NCI-H69 (cell line): Measurements from ENCODE around the gene AP4M1.

Experiments used
- DNase-seq: peaks from one replicate; lab custom pipeline; 2025; lab: John Stamatoyannopoulos, UW

AP4M1 gene

DNA sequence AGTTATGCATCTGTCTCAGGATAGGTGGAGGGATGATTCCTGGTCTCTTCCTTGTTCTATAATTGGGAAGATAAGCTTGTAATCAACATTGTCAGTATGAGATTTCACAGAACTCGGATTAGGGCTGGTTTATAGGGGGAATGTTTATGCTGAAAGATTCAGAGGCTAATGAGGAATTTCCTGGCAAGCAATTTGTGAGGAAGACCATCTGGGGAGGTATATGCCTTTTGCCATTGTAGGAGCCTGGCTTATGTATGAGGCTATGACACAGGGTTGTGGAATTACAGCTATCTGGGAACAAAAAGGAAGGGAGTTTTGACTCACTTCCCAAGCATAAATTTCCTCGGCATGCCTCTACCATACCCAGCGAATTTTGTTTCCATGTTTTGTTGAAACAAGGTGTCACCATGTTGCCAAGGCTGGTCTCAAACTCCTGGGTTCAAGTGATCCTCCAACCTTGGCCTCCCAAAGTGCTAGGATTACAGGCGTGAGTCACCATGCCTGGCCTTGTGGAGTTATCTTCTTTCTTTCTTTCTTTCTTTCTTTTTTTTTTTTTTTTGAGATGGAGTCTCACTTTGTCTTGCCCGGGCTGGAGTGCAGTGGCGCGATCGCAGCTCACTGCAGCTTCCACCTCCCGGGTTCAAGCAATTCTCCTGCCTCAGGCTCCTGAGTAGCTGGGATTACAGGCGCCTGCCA, 14.2 kb upstream of the AP4M1 start:
- DNase-seq: no peak

DNA sequence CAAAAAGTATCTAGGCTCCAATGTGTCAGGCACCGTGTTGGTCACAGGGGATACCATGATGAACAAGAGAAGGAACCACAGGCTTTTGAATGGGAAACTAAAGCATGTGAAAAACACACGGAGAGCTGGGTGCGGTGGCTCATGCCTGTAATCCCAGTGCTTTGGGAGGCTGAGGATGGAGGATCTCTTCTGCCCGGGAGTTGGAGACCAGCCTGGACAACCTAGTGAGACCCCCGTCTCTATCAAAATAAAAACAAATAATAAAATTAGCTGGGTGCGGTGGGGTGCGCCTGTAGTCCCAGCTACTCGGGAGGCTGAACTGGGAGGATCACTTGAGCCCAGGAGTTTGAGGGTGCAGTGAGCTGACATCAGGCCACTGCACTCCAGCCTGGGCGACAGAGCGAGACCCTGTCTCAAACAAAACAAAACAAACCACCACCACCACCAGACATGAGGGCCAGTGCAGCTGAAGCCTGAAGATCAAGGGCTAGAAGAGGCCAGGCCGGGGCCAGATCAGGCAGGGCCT, 13.3 kb upstream of the AP4M1 start:
- no peak for DNase-seq

DNA sequence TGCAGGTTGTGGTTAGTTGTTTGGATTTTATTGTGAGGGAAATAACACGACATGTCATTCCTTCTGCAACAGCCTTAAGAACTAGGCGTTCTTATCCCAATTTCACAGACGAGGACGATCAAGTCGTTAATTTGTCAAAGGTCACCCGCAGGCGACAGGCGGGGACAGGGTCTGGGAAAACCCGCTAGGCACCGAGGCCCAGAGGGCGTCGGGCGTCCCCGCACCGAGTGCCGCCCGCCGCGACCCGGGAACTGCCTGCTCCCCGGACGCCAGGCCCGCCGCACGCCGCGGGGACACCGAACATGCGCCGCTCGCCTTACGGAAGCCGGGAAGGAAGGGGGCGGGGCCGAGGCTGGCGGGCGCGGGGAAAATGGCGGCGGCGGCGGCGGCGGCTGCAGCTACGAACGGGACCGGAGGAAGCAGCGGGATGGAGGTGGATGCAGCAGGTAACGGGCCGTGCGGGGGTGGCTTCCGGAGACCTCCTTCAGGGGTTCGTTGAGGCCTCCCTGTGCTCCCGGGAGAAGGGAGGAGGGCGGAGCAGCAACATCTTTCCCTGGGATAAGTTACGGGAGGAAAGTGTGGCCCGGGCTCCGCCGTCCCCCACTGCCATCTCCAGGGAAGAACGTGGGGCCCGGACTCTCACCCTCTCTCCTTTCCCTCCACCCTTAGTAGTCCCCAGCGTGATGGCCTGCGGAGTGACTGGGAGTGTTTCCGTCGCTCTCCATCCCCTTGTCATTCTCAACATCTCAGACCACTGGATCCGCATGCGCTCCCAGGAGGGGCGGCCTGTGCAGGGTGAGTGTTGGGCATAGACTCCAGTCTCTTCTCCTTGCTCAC, 12.6 kb upstream of the AP4M1 start, which contains the start of gene COPS6:
TSS of gene COPS6 (plus strand) at position 349 of the 837 bp plus-strand sequence. CDS start at position 371, 22 bp downstream.
- DNase-seq: peak; percentile 92

DNA sequence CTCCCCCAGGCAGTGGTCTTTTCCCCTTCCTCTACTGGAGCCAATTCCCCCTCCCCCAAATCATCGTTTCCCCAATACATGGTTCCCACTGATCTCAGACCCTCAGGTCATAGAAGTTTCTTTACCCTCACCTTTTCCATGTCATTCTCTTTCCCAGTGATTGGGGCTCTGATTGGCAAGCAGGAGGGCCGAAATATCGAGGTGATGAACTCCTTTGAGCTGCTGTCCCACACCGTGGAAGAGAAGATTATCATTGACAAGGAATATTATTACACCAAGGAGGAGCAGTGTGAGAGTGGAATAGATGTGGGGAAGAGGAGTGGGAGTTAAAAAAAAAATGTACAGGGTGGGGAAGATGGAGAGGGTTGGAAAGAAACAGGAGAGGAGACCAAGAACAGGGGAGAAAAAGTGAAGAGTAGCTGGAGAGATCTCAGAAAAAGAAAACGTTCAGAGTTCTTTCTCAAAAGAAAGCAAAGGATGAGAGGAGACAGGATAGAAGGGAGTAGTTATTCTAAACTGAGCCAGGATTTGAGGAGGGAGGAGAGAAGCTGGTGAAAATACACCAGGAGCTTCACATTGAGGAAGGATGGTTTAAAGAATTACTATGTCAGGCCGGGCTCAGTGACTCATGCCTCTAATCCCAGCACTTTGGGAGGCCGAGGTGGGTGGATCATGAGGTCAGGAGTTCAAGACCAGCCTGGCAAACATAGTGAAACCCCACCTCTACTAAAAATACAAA, 11.8 kb upstream of the AP4M1 start:
- DNase-seq: no peak

DNA sequence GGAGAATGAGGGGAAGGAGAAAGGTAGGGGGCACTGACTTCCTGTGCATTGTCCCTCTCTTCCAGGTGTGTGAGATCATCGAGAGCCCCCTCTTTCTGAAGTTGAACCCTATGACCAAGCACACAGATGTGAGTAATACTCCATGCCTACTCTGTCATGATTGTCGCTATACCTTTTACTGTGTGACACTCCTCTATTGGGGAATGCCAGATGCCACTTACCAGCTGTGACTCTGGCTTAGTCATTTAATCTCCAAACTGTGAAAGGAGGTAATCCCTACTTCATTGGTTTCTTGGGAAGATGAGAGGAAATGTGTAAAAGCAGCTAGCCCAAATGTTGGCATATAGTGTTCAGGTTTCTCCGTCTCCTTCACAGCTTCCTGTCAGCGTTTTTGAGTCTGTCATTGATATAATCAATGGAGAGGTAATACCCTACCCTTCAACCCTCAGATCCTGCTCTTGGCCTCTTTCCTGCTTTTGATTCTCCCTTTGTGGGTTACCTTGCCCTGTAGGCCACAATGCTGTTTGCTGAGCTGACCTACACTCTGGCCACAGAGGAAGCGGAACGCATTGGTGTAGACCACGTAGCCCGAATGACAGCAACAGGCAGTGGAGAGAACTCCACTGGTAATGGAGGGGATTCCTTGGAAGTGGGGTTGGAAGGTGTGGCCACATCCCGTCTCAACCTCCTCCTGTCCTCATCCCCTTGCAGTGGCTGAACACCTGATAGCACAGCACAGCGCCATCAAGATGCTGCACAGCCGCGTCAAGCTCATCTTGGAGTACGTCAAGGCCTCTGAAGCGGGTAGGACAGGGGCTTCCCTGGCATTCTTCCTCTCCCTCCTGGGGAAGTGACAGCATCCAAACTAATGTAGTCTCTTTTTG, 10.7 kb upstream of the AP4M1 start:
- DNase-seq: peak; percentile 57

GRCh38 chr7:100091411-100092181, 9.8 kb upstream of the AP4M1 start:
- DNase-seq: peak; percentile 57

DNA sequence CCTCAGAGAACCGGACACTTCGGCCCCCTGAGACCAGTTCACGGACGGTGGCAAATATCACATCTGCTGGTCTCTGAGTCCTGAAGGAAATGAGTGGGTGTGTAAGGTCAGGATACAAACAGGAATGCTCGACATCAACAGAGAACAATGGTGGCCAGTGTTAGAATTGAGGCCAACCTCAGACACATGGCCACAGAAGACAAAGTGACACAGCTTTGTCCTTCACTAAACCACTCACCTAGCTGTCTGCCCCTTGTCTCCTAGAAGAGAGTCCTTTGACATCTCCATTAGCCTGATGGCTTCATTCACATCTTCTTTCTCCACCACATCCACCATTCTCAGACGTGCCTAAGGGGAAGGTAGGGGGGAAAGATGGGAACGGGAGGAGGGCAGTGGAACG, 8.4 kb upstream of the AP4M1 start:
- peak; percentile 47 for DNase-seq

DNA sequence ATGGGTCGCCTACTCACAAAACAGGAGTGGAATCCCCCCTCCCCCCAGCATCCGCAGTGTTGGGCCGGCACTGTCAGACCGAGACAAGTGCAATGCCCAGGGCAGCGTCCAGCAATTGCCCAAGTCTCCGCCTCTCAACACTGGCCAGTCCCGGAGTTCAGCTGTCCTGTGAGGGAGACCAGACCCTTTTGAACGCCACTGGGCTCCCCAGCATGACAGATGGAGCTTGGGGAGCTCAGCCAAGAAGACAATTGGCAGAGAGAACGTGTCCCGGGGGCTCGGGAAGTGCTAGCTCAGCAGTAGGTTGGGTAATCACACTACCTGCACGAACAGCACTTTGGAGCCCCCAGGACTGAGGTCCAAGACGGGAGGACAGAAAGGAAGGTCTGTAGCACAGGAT, 7.9 kb upstream of the AP4M1 start:
- DNase-seq: peak; percentile 35

GRCh38 chr7:100093925-100094486, 7.4 kb upstream of the AP4M1 start:
- peak; percentile 31 for DNase-seq

DNA sequence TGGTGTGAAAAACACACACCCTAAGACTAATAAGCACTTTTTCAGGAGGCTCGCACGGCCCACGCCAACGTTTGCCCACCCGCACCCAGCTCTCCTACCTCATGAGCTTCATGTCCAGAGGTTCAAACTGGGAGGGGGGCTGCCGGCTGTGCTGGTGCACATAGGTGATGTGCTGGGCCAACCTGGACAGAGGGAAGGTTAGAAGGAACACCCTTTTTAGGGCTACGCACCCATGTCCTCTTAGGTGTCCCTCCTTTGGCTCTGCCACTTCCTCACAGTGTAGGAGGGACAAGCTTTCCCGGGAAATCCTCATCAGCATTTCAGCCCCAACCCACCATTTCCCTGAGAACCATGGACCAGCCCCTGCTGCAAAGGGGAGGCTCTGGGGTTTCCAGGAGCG, 6.2 kb upstream of the AP4M1 start:
- no peak for DNase-seq

GRCh38 chr7:100095704-100096103, 5.7 kb upstream of the AP4M1 start:
- no peak for DNase-seq

- DNase-seq: no peak
These were observed 2.5 kb upstream of the AP4M1 start for GRCh38 chr7:100098913-100099312.

- no peak for DNase-seq
These were observed 2.0 kb upstream of the AP4M1 start for GRCh38 chr7:100099452-100099851.

DNA sequence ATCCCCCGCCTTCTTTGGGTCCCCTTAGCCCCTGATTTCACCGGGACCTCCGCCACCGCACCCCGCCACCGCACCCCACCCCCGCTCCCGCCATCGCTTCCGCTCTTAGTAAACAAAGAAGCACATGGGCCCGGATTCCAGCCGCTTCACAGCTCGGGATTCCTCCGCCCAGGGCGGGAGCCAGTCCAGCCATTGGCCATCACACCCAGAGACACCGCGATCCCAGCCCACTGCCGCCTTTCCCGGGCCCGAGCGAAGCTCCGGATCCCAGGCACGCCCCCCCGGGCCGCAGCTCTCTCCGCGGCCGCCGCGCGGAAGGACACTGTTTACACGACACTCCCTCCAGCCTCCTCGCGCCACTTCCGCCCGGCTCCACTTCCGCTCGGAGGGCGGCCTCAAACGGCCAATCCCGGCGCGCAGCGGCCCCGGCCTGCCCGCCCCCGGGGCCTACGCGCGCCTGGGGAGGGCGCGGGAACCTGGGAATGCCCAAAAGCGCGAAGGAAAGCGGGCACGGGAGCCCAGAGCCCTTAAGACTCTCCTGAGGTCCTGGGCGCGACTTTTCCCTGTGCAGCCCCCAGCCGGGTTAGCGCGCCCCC, 925 bp upstream of the AP4M1 start:
- peak; percentile 99 for DNase-seq

GRCh38 chr7:100102950-100103840, 1.8 kb downstream of the AP4M1 start:
- no peak for DNase-seq

DNA sequence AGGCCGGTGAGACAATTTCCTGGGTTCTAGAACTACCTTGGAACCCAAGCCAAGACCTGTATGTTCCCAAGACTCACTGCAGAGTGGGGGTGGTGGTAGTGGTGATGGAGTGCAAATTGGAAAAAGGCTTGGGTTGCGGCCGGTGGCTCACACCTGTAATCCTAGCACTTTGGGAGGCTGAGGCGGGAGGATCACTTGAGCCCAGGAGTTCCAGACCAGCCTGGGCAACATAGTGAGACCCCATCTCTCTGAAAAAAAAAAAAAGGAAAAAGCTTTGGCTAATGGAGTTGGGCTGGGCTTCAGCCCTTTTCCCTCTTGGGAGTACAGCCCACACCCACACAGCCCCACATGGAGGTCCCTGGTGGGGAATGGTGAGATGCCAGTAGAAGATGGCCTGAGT, 4.1 kb downstream of the AP4M1 start:
- DNase-seq: no peak

- DNase-seq: no peak
These were observed 5.2 kb downstream of the AP4M1 start for GRCh38 chr7:100106633-100107032.

DNA sequence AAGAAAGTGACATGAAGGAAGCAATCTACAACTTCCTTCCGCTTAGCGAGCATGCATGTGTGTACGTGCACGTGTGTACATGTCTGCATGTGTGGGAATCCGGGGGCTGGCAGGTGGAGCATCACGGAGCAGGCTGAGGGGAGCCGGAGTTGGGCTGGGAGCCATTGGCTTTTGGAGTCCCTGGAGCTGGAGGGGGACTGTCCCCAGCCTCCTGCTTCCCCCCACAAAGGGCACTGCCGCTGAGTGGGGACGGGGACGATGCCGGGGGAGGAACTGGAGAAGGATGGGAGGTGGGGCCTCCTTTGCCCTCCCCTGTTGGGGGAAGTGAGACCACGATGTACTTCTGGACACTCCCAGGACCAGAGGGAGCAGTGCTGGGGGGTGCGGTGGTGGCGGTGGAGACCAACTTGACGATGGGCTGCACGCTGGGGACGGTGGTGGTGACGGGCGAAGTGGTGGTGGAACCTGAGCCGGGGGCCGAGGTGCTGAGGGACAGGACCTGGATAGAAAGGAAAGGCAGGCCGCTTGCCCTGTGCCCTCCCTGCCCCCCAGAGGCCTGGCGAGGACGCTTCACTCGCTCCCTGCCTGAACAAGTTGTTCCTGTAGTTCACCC, 5.8 kb downstream of the AP4M1 start:
- no peak for DNase-seq
